ENCODE measurements around the gene SLC12A7.

DNA sequence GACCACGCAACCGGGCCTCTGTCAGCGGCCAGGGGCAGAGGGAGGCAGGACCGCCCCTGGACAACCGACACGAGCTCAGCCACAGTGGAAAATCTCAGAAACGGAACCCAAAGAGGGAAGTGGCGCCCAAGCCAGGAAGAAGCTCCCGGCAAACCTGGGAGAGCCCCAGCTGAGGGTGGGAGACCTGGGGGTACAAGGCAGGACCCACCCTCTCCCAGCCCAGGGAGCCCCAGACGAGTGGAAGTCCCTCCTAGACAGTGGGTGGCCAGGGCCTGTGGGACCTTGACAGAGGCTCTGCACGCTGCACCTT lies 3.0 kb downstream of the SLC12A7 start:
- TF ChIP-seq, protein P1, sequence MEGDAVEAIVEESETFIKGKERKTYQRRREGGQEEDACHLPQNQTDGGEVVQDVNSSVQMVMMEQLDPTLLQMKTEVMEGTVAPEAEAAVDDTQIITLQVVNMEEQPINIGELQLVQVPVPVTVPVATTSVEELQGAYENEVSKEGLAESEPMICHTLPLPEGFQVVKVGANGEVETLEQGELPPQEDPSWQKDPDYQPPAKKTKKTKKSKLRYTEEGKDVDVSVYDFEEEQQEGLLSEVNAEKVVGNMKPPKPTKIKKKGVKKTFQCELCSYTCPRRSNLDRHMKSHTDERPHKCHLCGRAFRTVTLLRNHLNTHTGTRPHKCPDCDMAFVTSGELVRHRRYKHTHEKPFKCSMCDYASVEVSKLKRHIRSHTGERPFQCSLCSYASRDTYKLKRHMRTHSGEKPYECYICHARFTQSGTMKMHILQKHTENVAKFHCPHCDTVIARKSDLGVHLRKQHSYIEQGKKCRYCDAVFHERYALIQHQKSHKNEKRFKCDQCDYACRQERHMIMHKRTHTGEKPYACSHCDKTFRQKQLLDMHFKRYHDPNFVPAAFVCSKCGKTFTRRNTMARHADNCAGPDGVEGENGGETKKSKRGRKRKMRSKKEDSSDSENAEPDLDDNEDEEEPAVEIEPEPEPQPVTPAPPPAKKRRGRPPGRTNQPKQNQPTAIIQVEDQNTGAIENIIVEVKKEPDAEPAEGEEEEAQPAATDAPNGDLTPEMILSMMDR (IDR thresholded peaks at IDR 0.05), result no peak
- no peak for TF ChIP-seq POLR2A (IDR thresholded peaks at IDR 0.05)

Data from heart left ventricle (tissue), 13 donors.